H1 (cell line): ENCODE measurements around the gene ASH1L. TPM values are rescaled to one million over a fixed set of nuclear protein-coding genes. Genes with fewer than 3 reads are reported as not detected.

Source experiments
- EGR1 ChIP-seq: IDR thresholded peaks from 2 replicates; pipeline ENCODE4 v1.6.1; 2011; ENCODE audit warnings: low read depth, low read length, borderline replicate concordance
- EP300 ChIP-seq, 2 experiments: IDR thresholded peaks; 1 replicate in 1 of 2; 2 replicates in 1 of 2; pipeline ENCODE4 v1.6.1; 2011 to 2012; ENCODE audit warnings: low read depth in 2 of 2, low read length in 2 of 2, mild to moderate bottlenecking in 2 of 2, borderline replicate concordance in 1 of 2, inconsistent platforms in 1 of 2, moderate library complexity in 1 of 2
- HDAC6 ChIP-seq: IDR thresholded peaks from one replicate; pipeline ENCODE4 v1.7.1; 2012; ENCODE audit warnings: low read depth, mild to moderate bottlenecking, inconsistent platforms, low read length, moderate library complexity
- SAP30 ChIP-seq: fragments of 300-600 bp; sonication (generic); IDR thresholded peaks from 2 replicates; pipeline ENCODE4 v1.7.1; 2012; ENCODE audit warnings: low read length, moderate library complexity, mild to moderate bottlenecking, inconsistent platforms; ENCODE audit not compliant: insufficient read depth, insufficient replicate concordance
- TAF7 ChIP-seq: optimal IDR thresholded peaks from 2 replicates; pipeline ENCODE3; 2011; ENCODE audit warnings: low read depth, mild to moderate bottlenecking, inconsistent platforms, low read length, moderate library complexity, borderline replicate concordance
- TCF12 ChIP-seq: IDR thresholded peaks from 2 replicates; pipeline ENCODE4 v1.6.1; 2011; ENCODE audit warnings: low read depth, mild to moderate bottlenecking, low read length
- polyA plus RNA-seq, 7 experiments: library from polyadenylated mRNA; depleted of rRNA in 3 of 7; stranded (reverse) in 5 of 7; unstranded in 2 of 7; fragments of >200 nt in 5 of 7; fragments of 200-250 nt in 2 of 7; gene quantifications; 1 replicate in 5 of 7; 2 replicates in 1 of 7; 4 replicates in 1 of 7; pipeline versions ENCODE4 v1.2.1 to v1.2.3, GENCODE V29; 2011 to 2013; ENCODE audit warnings: missing spikeins in 2 of 7, mixed read lengths in 2 of 7
- total RNA-seq: library from RNA; stranded (reverse); fragmentation: NEBNext Ultra II Directional; extraction: Animal tissue kit (Norgen Biotek cat#: 25700); gene quantifications from 2 replicates; pipeline ENCODE4 v1.2.1, GENCODE V29; 2021
- TF ChIP-seq, protein P1 (sequence below): fragments of 300-600 bp; sonication (generic); IDR thresholded peaks from 2 replicates; pipeline ENCODE4 v1.7.1; 2012; ENCODE audit warnings: low read length, moderate library complexity, mild to moderate bottlenecking, inconsistent platforms; ENCODE audit not compliant: insufficient replicate concordance

Gene ASH1L
- total and polyA plus RNA-seq, 2 of the 8 experiments (the other 6 are each of a cell fraction or from before 2014, with no cell fraction given) = 7.5 to 27.6 TPM

DNA sequence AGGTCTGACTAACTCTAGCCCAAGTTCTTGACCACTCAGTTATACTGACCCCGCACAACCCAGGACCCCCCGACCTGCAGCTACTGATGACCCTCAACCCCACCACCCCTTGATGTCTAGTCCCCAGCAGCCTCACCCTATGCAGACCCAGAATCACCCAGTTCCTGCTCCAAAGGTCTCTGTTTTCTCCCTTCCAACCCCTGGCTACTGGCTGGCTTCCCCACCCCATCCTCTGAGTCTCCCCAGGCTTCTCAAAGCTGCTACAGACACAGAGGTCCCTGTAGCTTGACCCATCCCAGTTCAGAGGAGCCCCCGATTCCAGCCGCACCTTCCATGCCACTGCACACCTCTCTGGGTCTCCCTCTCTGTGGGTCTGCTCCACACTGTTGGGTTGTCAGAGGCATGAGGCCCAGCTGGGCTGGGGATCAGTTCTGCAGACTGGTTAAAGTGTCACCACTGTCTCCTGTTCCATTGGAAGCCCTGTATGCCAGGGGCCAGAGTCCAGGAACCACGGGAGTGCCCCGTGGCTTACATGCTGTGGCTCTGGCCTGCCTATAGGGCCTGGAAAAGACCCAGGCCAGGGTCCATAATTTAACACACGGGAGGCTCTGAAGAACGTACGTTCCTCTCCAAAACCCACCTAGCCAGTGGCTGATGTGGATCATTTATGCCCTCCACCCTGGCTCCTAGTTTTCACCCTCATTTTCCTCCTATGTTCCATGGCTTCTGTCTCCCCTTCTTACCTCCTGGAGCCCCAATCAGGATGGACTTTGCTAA is 261.9 kb downstream of the ASH1L start (continued):
- TF ChIP-seq, protein P1, sequence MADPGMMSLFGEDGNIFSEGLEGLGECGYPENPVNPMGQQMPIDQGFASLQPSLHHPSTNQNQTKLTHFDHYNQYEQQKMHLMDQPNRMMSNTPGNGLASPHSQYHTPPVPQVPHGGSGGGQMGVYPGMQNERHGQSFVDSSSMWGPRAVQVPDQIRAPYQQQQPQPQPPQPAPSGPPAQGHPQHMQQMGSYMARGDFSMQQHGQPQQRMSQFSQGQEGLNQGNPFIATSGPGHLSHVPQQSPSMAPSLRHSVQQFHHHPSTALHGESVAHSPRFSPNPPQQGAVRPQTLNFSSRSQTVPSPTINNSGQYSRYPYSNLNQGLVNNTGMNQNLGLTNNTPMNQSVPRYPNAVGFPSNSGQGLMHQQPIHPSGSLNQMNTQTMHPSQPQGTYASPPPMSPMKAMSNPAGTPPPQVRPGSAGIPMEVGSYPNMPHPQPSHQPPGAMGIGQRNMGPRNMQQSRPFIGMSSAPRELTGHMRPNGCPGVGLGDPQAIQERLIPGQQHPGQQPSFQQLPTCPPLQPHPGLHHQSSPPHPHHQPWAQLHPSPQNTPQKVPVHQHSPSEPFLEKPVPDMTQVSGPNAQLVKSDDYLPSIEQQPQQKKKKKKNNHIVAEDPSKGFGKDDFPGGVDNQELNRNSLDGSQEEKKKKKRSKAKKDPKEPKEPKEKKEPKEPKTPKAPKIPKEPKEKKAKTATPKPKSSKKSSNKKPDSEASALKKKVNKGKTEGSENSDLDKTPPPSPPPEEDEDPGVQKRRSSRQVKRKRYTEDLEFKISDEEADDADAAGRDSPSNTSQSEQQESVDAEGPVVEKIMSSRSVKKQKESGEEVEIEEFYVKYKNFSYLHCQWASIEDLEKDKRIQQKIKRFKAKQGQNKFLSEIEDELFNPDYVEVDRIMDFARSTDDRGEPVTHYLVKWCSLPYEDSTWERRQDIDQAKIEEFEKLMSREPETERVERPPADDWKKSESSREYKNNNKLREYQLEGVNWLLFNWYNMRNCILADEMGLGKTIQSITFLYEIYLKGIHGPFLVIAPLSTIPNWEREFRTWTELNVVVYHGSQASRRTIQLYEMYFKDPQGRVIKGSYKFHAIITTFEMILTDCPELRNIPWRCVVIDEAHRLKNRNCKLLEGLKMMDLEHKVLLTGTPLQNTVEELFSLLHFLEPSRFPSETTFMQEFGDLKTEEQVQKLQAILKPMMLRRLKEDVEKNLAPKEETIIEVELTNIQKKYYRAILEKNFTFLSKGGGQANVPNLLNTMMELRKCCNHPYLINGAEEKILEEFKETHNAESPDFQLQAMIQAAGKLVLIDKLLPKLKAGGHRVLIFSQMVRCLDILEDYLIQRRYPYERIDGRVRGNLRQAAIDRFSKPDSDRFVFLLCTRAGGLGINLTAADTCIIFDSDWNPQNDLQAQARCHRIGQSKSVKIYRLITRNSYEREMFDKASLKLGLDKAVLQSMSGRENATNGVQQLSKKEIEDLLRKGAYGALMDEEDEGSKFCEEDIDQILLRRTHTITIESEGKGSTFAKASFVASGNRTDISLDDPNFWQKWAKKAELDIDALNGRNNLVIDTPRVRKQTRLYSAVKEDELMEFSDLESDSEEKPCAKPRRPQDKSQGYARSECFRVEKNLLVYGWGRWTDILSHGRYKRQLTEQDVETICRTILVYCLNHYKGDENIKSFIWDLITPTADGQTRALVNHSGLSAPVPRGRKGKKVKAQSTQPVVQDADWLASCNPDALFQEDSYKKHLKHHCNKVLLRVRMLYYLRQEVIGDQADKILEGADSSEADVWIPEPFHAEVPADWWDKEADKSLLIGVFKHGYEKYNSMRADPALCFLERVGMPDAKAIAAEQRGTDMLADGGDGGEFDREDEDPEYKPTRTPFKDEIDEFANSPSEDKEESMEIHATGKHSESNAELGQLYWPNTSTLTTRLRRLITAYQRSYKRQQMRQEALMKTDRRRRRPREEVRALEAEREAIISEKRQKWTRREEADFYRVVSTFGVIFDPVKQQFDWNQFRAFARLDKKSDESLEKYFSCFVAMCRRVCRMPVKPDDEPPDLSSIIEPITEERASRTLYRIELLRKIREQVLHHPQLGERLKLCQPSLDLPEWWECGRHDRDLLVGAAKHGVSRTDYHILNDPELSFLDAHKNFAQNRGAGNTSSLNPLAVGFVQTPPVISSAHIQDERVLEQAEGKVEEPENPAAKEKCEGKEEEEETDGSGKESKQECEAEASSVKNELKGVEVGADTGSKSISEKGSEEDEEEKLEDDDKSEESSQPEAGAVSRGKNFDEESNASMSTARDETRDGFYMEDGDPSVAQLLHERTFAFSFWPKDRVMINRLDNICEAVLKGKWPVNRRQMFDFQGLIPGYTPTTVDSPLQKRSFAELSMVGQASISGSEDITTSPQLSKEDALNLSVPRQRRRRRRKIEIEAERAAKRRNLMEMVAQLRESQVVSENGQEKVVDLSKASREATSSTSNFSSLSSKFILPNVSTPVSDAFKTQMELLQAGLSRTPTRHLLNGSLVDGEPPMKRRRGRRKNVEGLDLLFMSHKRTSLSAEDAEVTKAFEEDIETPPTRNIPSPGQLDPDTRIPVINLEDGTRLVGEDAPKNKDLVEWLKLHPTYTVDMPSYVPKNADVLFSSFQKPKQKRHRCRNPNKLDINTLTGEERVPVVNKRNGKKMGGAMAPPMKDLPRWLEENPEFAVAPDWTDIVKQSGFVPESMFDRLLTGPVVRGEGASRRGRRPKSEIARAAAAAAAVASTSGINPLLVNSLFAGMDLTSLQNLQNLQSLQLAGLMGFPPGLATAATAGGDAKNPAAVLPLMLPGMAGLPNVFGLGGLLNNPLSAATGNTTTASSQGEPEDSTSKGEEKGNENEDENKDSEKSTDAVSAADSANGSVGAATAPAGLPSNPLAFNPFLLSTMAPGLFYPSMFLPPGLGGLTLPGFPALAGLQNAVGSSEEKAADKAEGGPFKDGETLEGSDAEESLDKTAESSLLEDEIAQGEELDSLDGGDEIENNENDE = no peak
- TF ChIP-seq EP300 (IDR thresholded peaks at IDR 0.05; ENCODE audit: borderline replicate concordance in 1 of 2, low read depth in 2 of 2, low read length in 2 of 2) (no peak), TAF7 (no peak), SAP30 (no peak), EGR1 (no peak), TCF12 (no peak), HDAC6 (no peak)
